SK-N-SH (cell line): Measurements from ENCODE around the gene THSD7B. TPM values are rescaled to one million over a fixed set of nuclear protein-coding genes. Genes with fewer than 3 reads are reported as not detected.

Experiments
- CTCF ChIA-PET: fragments of 300-600, 350-600 bp; formaldehyde crosslinking; extraction: SDS; loops from one replicate; lab custom pipeline; 2021; lab: Yijun Ruan, JAX
- POLR2A ChIA-PET: fragments of 350-600 bp; sonication (Branson Sonifier 250); formaldehyde crosslinking; extraction: SDS; loops from one replicate; lab custom pipeline; 2020; ENCODE audit warnings: antibody characterized with exemption, inconsistent platforms; lab: Yijun Ruan, JAX
- DNase-seq: peaks from one replicate; pipeline ENCODE4 v3.0.0; 2012
- H2AFZ ChIP-seq: fragments of 200-600 bp; sonication (generic); 2 replicates; pipeline ENCODE4 v1.8.1; 2016; ENCODE audit warnings: antibody characterized with exemption, mild to moderate bottlenecking, low read depth
- H3F3A ChIP-seq: fragments of 200-600 bp; sonication (generic); replicated peaks from 2 replicates; pipeline ENCODE3; 2016; ENCODE audit warnings: antibody characterized with exemption, mild to moderate bottlenecking; ENCODE audit not compliant: insufficient read depth
- H3K27ac ChIP-seq, 2 experiments: fragments of 200-500 bp in 1 of 2; fragments of 200-600 bp in 1 of 2; sonication (Bioruptor generic) in 1 of 2; sonication (generic), shearing (Covaris generic) in 1 of 2; 2 replicates each; pipeline versions ENCODE4 v1.5.1 to v1.6.1; 2014 to 2016; ENCODE audit warnings: low read depth in 2 of 2, inconsistent platforms in 1 of 2, low read length in 1 of 2, mild to moderate bottlenecking in 1 of 2, mixed read lengths in 1 of 2
- H3K27me3 ChIP-seq: fragments of 200-600 bp; sonication (generic), shearing (Covaris generic); 2 replicates; pipeline ENCODE4 v1.6.1; 2016; ENCODE audit warnings: mixed run types; ENCODE audit not compliant: insufficient read depth
- H3K36me3 ChIP-seq, 2 experiments: fragments of 200-500 bp in 1 of 2; fragments of 200-600 bp in 1 of 2; sonication (Bioruptor generic) in 1 of 2; sonication (generic) in 1 of 2; replicated peaks in 1 of 2; 2 replicates each; pipeline versions ENCODE3 to v1.5.1; 2014 to 2016; ENCODE audit warnings: low read length in 1 of 2, mild to moderate bottlenecking in 1 of 2; ENCODE audit not compliant: insufficient read depth in 2 of 2, control insufficient read depth in 1 of 2
- H3K4me1 ChIP-seq, 2 experiments: fragments of 200-500 bp in 1 of 2; fragments of 200-600 bp in 1 of 2; sonication (Bioruptor generic) in 1 of 2; sonication (generic), shearing (Covaris generic) in 1 of 2; 2 replicates each; pipeline versions ENCODE4 v1.5.1 to v1.6.1; 2014 to 2016; ENCODE audit warnings: low read depth in 1 of 2, low read length in 1 of 2, mixed run types in 1 of 2; ENCODE audit not compliant: insufficient read depth in 2 of 2, control insufficient read depth in 1 of 2
- H3K4me2 ChIP-seq: fragments of 200-600 bp; sonication (generic), shearing (Covaris generic); 2 replicates; pipeline ENCODE4 v1.6.1; 2017; ENCODE audit warnings: mixed run types
- H3K4me3 ChIP-seq, 2 experiments: fragments of 200-500 bp in 1 of 2; fragments of 200-600 bp in 1 of 2; sonication (Bioruptor generic) in 1 of 2; sonication (generic), shearing (Covaris generic) in 1 of 2; 2 replicates each; pipeline versions ENCODE4 v1.5.1 to v1.8.1; 2014 to 2016; ENCODE audit warnings: low read depth in 2 of 2, inconsistent platforms in 1 of 2, low read length in 1 of 2, mild to moderate bottlenecking in 1 of 2, mixed read lengths in 1 of 2, moderate library complexity in 1 of 2
- H3K79me2 ChIP-seq: fragments of 200-600 bp; sonication (generic); 2 replicates; pipeline ENCODE4 v1.8.1; 2017; ENCODE audit warnings: mild to moderate bottlenecking; ENCODE audit not compliant: insufficient read depth
- H3K9ac ChIP-seq: fragments of 200-600 bp; sonication (generic); 2 replicates; pipeline ENCODE4 v1.6.1; 2017; ENCODE audit warnings: mixed run types
- H3K9me2 ChIP-seq: fragments of 200-600 bp; sonication (generic); 2 replicates; pipeline ENCODE4 v1.6.1; 2017; ENCODE audit warnings: mixed run types
- H3K9me3 ChIP-seq: fragments of 200-600 bp; sonication (generic); 2 replicates; pipeline ENCODE4 v1.6.1; 2017; ENCODE audit warnings: mixed run types, mild to moderate bottlenecking, moderate library complexity
- H4K20me1 ChIP-seq: fragments of 200-600 bp; sonication (generic); 2 replicates; pipeline ENCODE4 v1.6.1; 2017; ENCODE audit warnings: mild to moderate bottlenecking, mixed run types; ENCODE audit not compliant: insufficient read depth
- ELF1 ChIP-seq: IDR thresholded peaks from 2 replicates; pipeline ENCODE4 v1.4.0; 2012
- EZH2phosphoT487 ChIP-seq: fragments of 200-600 bp; sonication (generic); IDR thresholded peaks from 2 replicates; pipeline ENCODE4 v1.6.1; 2017; ENCODE audit warnings: low read depth, mixed run types, mild to moderate bottlenecking, antibody characterized with exemption, moderate library complexity, borderline replicate concordance
- GABPA ChIP-seq: IDR thresholded peaks from 2 replicates; pipeline ENCODE4 v1.4.0; 2012; ENCODE audit warnings: low read depth, mild to moderate bottlenecking
- GATA2 ChIP-seq: sonication (generic); formaldehyde crosslinking; IDR thresholded peaks from 2 replicates; pipeline ENCODE4 v1.5.0; 2020; ENCODE audit warnings: mild to moderate bottlenecking, missing genetic modification reagents
- JUND ChIP-seq: IDR thresholded peaks from 2 replicates; pipeline ENCODE4 v1.4.0; 2012
- MEF2A ChIP-seq: IDR thresholded peaks from 2 replicates; pipeline ENCODE4 v1.4.0; 2012; ENCODE audit warnings: low read depth, borderline replicate concordance
- NFIC ChIP-seq: IDR thresholded peaks from 2 replicates; pipeline ENCODE4 v1.4.0; 2012; ENCODE audit warnings: borderline replicate concordance
- POLR2AphosphoS5 ChIP-seq: IDR thresholded peaks from 2 replicates; pipeline ENCODE4 v1.6.1; 2012; ENCODE audit warnings: low read depth, low read length
- RCOR1 ChIP-seq: fragments of 150-350 bp; IDR thresholded peaks from 2 replicates; pipeline ENCODE4 v1.6.1; 2017; ENCODE audit warnings: antibody characterized with exemption, low read length
- SIN3A ChIP-seq: IDR thresholded peaks from 2 replicates; pipeline ENCODE4 v1.6.1; 2012; ENCODE audit warnings: low read depth, mild to moderate bottlenecking, low read length, moderate library complexity, borderline replicate concordance
- TEAD4 ChIP-seq: IDR thresholded peaks from 2 replicates; pipeline ENCODE4 v1.4.0; 2012; ENCODE audit warnings: mild to moderate bottlenecking, borderline replicate concordance; ENCODE audit not compliant: insufficient read depth
- USF1 ChIP-seq: IDR thresholded peaks from 2 replicates; pipeline ENCODE4 v1.4.0; 2012; ENCODE audit warnings: low read depth, borderline replicate concordance
- WGBS: methylation state at CpG from one replicate; pipeline ENCODE4 v1.1.6; 2017; ENCODE audit warnings: low lambda C conversion rate; 5-methylcytosine and 5-hydroxymethylcytosine counted together
- polyA plus RNA-seq, 3 experiments: library from polyadenylated mRNA; depleted of rRNA; stranded (reverse); fragments of >200 nt; gene quantifications; 2 replicates each; pipeline ENCODE4 v1.2.3, GENCODE V29; 2012
- TF ChIP-seq, protein P1 (sequence below): fragments of 200-600 bp; sonication (generic); IDR thresholded peaks from 2 replicates; pipeline ENCODE4 v1.6.1; 2017; ENCODE audit warnings: antibody characterized with exemption, mild to moderate bottlenecking, moderate library complexity

Gene THSD7B
- polyA plus RNA-seq, 1 of the 3 experiments (the other 2 are of a cell fraction) = not detected

- Histone ChIP-seq H3K4me2 (no peak overlapping the region), H2AFZ (no peak overlapping the region), H3K9ac (no peak overlapping the region), H3K27ac (no peak overlapping the region), H4K20me1 (no peaks in the 10 kb centered on the region), H3K79me2 (no peaks in the 10 kb centered on the region), H3K4me3 (no peak overlapping the region), H3K27me3 (no peaks in the 10 kb centered on the region), H3K9me3 (0 out of 2 replicates have a peak, but pooled peaks cover 5% of the 10 kb centered on the region), H3K9me2 (no peaks in the 10 kb centered on the region), H3K4me1 (no peaks in the 10 kb centered on the region; a peak in 1 of 4 replicates), H3F3A (no peaks in the 10 kb centered on the region), H3K36me3 (no peaks in the 10 kb centered on the region)
- TF ChIP-seq EZH2phosphoT487 (no peak), GATA2 (CRISPR knock-in tag) (0 out of 2 replicates have a peak, but pooled peaks have one; percentile 14)
- WGBS = 26% methylated on average over 4 of the region's 4 CpGs
- POLR2A ChIA-PET = interaction anchor here (0.6 kb wide), 1 partner anchor 1121 kb away, joined by 3 read pairs; no protein-coding TSS in a partner anchor
- CTCF ChIA-PET = interaction anchor here (1.8 to 2.6 kb wide), 2 partner anchors 478 to 776 kb away, joined by 4 to 8 read pairs; no protein-coding TSS in a partner anchor
- no peak for DNase-seq
Measured at GRCh38 chr2:136901732-136902131, 136.4 kb downstream of the THSD7B start.

GRCh38 chr2:136905779-136906178 is 140.4 kb downstream of the THSD7B start:
- CTCF ChIA-PET = interaction anchor here (0.7 kb wide), 1 partner anchor 504 kb away, joined by 3 read pairs; no protein-coding TSS in a partner anchor
- Histone ChIP-seq H4K20me1 (no peaks in the 10 kb centered on the region), H3K36me3 (no peaks in the 10 kb centered on the region), H3K27me3 (no peaks in the 10 kb centered on the region), H2AFZ (no peak overlapping the region), H3K4me2 (no peak overlapping the region), H3K9me2 (no peaks in the 10 kb centered on the region), H3F3A (no peaks in the 10 kb centered on the region), H3K9me3 (no peaks in the 10 kb centered on the region; the same call in 1 of the 2 replicates), H3K9ac (no peak overlapping the region), H3K79me2 (no peaks in the 10 kb centered on the region), H3K27ac (no peak overlapping the region), H3K4me3 (no peak overlapping the region), H3K4me1 (no peaks in the 10 kb centered on the region; a peak in 1 of 4 replicates)
- POLR2A ChIA-PET = no interaction called here
- TF ChIP-seq POLR2AphosphoS5 = no peak
- no peak for TF ChIP-seq GATA2 (CRISPR knock-in tag)
- no peak for TF ChIP-seq TEAD4
- no peak for TF ChIP-seq NFIC
- TF ChIP-seq MEF2A = no peak
- TF ChIP-seq USF1 = no peak
- TF ChIP-seq JUND = no peak
- TF ChIP-seq ELF1 = no peak
- no peak for TF ChIP-seq GABPA
- no peak for TF ChIP-seq SIN3A
- TF ChIP-seq, protein P1, sequence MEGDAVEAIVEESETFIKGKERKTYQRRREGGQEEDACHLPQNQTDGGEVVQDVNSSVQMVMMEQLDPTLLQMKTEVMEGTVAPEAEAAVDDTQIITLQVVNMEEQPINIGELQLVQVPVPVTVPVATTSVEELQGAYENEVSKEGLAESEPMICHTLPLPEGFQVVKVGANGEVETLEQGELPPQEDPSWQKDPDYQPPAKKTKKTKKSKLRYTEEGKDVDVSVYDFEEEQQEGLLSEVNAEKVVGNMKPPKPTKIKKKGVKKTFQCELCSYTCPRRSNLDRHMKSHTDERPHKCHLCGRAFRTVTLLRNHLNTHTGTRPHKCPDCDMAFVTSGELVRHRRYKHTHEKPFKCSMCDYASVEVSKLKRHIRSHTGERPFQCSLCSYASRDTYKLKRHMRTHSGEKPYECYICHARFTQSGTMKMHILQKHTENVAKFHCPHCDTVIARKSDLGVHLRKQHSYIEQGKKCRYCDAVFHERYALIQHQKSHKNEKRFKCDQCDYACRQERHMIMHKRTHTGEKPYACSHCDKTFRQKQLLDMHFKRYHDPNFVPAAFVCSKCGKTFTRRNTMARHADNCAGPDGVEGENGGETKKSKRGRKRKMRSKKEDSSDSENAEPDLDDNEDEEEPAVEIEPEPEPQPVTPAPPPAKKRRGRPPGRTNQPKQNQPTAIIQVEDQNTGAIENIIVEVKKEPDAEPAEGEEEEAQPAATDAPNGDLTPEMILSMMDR = no peak
- no peak for TF ChIP-seq RCOR1
- no peak for DNase-seq
- WGBS = 17% methylated on average over 2 of the region's 2 CpGs
